Heart left ventricle (tissue), 13 donors: Measurements from ENCODE around the gene NFIX.

Experiments
- CTCF ChIP-seq, 12 donors: fragments of 200-600 bp; sonication (generic) in 4 of 12; IDR thresholded peaks; one replicate each; pipeline versions ENCODE4 v1.5.0 to v1.8.0; 2018 to 2022; ENCODE audit warnings: antibody characterized with exemption in 12 of 12, mild to moderate bottlenecking in 5 of 12
- POLR2A ChIP-seq, 2 donors: fragments of 450-650 bp; IDR thresholded peaks; one replicate each; pipeline ENCODE4 v1.6.1; 2017; ENCODE audit warnings: antibody characterized with exemption in 2 of 2, mild to moderate bottlenecking in 2 of 2, moderate library complexity in 2 of 2
- donor health status: ischemic (EF 13 %, LVEDD 7.1; RV severe dilation, severe dysfunction).
- donor health status: DM: no; HTN: yes; CAD: no.
- donor health status: DM: no; HTN: no; CAD: no.
- donor health status: ischemic (EF 25% LVEDD 6.9; RV normal size, moderate dysfunction).
- donor health status: ischemic (EF 25% LVEDD 5.7; RV mildly dilated, moderate dysfunction).
- donor health status: ischemic (EF 35%, LVEDD 5.7; RV mildly dilated, moderate dysfunction).
- donor health status: nonischemic (EF 11% LVEDD 7.7; RV severe dilation, severe dysfunction).
- donor health status: DM: yes; HTN: yes; CAD: no.
- donor health status: PGD.
- donor health status: ischemic (EF 29% LVEDD 5.4; RV normal size, mild dysfunction).
- donor health status: nonischemic (EF 23%, LVEDD 6.1; RV moderate dilation, normal function).

- TF ChIP-seq CTCF (IDR thresholded peaks at IDR 0.05) (no peak), POLR2A (IDR thresholded peaks at IDR 0.05) (no peak)
Measured at GRCh38 chr19:13025819-13026456, 30.7 kb downstream of the NFIX start.
